Activated CD8-positive, alpha-beta memory T cell treated with anti-CD3 and anti-CD28 coated beads, Interleukin-2, amount 50 U/mL, for 24 hours (primary cell): ENCODE measurements around the gene RETN.

Experiments
- DNase-seq: peaks from one replicate; pipeline ENCODE4 v3.0.0-alpha.2; 2020; ENCODE audit errors: extremely low read depth

Gene RETN

GRCh38 chr19:7668842-7669241 lies at the start of gene RETN:
RETN (plus strand) TSS chr19:7669049; CDS start chr19:7669327, 278 bp downstream.
- DNase-seq, result no peak

GRCh38 chr19:7619671-7620441 lies 49.0 kb upstream of the RETN start:
- no peak for DNase-seq

GRCh38 chr19:7620442-7621412 lies 48.1 kb upstream of the RETN start:
- DNase-seq, result no peak

- DNase-seq, result no peak
Observed at GRCh38 chr19:7622933-7623685, 45.7 kb upstream of the RETN start.

- DNase-seq, result no peak
Observed at GRCh38 chr19:7623725-7624603, 44.9 kb upstream of the RETN start.

- no peak for DNase-seq
Observed at GRCh38 chr19:7624810-7625209, 44.0 kb upstream of the RETN start.

- no peak for DNase-seq
Observed at GRCh38 chr19:7625763-7626372, 43.0 kb upstream of the RETN start.

GRCh38 chr19:7627166-7627565 lies 41.7 kb upstream of the RETN start:
- DNase-seq, result no peak

GRCh38 chr19:7628589-7629311 lies 40.1 kb upstream of the RETN start:
- no peak for DNase-seq

GRCh38 chr19:7629347-7630054 lies 39.3 kb upstream of the RETN start, which contains the start of the genes PET100 and XAB2:
PET100 (plus strand) TSS chr19:7629793; CDS start chr19:7629834, 41 bp downstream.
XAB2 (minus strand) TSS chr19:7629545; CDS start chr19:7629527, 18 bp downstream.
- DNase-seq, result peak; percentile 89

GRCh38 chr19:7631577-7631976 lies 37.3 kb upstream of the RETN start:
- no peak for DNase-seq

- no peak for DNase-seq
Observed at GRCh38 chr19:7632340-7633203, 36.3 kb upstream of the RETN start.

- no peak for DNase-seq
Observed at GRCh38 chr19:7633698-7634097, 35.2 kb upstream of the RETN start, which contains the start of gene PCP2. PCP2 (minus strand) TSS chr19:7633719; CDS start chr19:7633457, 262 bp downstream.

GRCh38 chr19:7635670-7636069 lies 33.2 kb upstream of the RETN start:
- DNase-seq, result no peak

- no peak for DNase-seq
Observed at GRCh38 chr19:7636317-7636690, 32.5 kb upstream of the RETN start.

GRCh38 chr19:7636691-7637373 lies 32.0 kb upstream of the RETN start, which contains the start of gene STXBP2:
STXBP2 (plus strand) TSS chr19:7637110; CDS start chr19:7637150, 40 bp downstream.
- peak; percentile 74 for DNase-seq
